HG02981 (cell line): ENCODE results near the gene SRGAP3.

Experiments
- ATAC-seq: cut with Tn5 transposase; IDR thresholded peaks from one replicate; pipeline ENCODE4 v1.9.1; 2021; ENCODE audit warnings: mild to moderate bottlenecking, moderate library complexity; ENCODE audit not compliant: unreplicated experiment

SRGAP3 gene

DNA sequence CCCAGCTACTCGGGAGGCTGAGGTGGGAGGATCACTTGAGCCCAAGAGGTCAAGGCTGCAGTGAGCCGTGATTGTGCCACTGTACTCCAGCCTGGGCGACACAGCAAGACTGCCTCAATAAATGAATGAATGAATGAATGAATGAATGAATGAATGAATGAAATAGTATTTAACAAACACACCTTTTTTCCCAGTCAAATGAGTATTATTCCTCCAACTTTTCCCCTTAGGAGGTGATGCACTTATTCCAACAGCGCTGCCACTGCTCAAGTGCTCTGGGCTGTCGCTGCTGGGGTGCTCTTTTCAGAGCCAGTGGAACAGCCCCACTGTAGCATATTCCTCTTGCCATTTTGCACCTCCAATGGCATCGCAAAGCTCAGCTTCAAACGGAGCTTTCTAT lies 219.4 kb downstream of the SRGAP3 start:
- ATAC-seq, result no peak

DNA sequence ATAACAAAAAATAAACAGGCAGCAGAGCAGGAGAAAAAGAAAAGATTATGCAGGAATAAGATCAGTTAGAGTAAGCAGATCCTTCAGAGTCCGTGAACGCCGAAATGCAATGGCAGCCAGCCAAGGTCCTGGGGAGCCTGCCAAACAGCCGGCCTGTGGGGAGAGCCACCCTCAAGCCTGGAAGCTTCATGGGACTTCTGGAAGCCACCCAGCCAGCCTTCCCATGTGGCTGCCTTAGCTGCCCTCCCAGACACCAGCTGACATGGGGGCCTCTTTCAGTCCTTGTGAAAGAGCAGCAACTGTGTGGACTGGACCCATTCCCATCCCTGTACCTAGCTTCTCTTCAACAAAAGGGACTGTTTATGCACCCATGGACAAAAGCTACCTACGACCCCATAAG lies 221.3 kb downstream of the SRGAP3 start:
- no peak for ATAC-seq

DNA sequence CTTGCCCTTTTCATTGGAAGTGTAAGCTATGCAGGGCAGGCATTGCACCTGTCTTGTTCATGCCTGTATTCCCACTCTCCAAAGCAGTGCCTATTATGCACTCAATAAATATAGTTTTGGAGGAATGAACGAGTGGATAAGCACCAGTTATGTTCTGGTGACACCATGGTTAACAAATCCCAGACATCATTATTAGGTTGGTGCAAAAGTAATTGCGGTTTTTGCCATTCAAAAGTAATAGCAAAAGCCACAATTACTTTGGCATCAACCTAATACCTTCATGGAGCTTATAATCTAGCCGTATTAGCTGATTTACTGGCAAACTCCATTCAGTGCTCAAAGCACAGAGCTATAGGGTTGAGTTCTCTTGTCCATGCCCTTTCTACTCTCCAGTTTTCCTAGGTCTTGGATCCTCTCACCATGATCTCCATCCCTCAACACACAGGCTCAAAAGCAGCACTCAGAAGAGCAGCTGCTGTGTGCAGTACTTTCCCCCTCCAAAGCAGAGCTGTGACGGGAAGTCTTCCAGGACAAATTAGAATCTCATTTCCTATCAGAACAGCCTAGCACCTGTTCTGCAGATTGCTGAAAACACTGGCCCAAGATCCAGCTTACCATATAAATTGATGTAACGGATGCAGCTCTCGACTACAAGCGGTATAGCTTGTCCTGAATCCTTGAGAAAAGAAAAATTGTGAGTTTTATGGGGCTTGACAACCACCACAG lies 223.0 kb downstream of the SRGAP3 start:
- no peak for ATAC-seq

DNA sequence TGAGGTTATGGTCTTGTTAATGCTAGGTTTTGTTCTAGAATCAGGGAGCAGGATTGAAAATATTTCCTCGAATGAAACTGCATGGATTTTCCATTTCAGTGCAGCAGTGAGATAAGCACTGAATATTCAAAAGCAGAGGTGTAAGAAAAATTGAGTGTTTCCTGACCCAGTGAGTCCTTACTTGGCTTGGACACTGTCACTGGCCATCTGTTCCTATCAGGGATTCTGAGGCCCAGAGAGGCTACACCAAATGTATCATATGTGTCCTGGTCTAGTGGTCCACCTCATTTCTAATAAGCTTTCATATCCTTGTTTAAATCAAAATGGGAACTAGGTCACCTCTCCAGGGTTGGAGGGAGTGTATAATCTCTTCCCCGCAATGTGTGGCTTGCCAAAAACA lies 225.1 kb downstream of the SRGAP3 start:
- ATAC-seq, result no peak

DNA sequence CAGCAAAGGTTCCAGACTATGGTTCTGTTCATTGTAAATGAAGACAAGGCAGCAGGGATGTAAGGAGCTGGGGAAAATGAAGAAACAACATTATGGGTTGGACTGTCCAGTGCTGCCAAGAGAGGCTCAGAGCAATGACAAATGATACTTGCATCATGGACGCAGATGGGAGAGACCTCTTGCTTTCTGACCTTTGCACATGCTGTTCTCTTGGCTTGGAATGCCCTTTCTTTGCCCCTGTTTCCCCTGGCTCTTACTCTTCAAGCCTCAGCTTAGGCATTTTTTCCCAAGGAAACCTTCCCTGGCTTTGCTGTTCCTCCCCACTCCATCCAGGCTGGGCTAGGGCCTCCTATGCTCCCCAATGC lies 226.2 kb downstream of the SRGAP3 start:
- no peak for ATAC-seq

DNA sequence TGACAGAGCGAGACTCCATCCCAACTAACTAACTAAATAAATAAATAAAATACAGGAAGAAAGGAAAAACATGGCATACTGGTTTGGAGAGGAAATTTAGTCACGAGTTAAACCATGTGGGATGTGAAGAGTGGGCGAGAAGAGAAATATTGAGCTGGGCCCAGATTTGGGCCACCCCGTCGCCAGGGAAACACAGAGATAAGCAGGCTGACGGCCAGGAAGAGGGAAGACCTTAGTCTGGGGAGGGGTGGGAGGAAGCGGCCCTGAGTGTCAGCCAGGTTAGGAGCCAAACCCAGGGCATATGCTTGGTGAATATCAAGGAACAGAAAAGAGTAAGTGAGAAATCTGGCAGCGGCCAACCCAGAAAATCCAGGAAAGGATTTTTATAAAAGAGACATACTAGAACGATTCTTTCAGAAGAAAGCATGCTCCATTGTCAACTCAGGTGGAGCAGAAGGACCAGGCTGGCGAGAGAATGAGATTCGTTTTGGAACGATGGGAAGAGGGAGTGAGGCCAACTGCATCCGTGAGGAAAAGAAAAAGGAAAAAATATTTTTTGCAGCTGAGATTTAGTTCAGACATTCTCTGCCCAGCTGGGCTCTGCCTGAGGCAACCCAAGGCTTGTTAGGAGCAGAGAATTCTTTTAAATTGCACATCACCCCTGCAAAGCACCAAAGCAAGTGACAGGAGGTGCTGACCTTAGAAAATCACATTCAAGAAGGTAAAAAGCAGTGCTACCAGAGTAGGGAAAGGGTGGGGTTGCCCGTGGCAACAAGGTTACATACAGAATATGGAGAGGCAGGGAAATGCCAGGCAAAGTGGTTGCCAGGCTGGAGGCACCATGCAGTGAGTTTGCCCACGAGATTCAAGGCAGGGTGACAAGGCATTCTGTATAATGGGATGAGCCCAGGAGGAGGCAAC lies 226.9 kb downstream of the SRGAP3 start:
- ATAC-seq, result no peak

DNA sequence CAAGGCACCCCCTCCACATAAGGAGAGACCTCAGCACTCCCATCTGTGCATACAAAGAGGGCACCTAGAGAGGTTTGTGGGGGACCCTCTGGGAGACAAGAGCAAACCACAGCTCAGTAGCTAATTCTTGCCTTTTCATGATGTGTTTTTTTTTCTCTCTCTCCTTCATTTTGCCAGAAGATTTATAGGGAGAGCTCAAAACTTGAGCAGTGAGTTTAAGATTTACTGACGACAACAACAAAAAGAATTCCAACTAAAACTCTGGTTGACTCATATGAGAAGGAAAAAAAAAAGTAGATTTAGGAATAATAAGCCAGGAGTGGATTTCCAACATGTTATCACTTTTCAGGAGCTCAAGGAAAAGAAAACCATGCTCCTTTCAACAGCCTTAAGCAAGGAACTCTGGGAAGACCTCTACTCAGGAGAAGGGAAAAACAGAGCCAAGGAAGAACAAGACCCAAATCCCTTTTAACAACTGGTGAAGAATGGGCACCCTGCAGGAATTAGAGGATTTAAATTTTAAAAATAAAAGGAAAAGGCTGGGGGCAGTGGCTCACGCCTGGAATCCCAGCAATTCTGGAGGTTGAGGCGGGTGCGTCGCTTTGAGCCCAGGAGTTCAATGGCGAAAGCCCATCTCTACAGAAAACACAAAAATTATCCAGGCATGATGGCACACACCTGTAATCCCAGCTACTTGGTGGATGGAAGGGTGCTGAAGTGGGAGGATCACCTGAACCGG lies 228.0 kb downstream of the SRGAP3 start:
- no peak for ATAC-seq

DNA sequence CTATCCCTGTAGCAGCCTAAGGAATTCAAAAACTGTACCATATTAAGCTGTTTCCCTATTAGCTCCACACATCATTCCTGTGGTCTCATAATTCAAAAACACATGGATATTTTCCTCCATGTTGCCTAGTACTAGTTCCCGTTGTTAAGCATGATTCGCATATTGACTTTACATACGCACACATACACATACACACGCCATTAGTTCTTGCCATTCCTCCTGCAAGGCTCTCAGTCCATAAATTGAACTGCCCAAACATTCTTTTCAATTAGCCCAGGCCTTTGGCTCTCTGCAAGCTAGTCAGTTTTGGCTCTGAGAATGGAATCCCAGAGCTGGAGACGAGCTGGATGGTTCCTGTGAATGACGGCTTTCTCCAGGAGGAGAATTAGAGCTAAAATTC lies 229.0 kb downstream of the SRGAP3 start:
- no peak for ATAC-seq

DNA sequence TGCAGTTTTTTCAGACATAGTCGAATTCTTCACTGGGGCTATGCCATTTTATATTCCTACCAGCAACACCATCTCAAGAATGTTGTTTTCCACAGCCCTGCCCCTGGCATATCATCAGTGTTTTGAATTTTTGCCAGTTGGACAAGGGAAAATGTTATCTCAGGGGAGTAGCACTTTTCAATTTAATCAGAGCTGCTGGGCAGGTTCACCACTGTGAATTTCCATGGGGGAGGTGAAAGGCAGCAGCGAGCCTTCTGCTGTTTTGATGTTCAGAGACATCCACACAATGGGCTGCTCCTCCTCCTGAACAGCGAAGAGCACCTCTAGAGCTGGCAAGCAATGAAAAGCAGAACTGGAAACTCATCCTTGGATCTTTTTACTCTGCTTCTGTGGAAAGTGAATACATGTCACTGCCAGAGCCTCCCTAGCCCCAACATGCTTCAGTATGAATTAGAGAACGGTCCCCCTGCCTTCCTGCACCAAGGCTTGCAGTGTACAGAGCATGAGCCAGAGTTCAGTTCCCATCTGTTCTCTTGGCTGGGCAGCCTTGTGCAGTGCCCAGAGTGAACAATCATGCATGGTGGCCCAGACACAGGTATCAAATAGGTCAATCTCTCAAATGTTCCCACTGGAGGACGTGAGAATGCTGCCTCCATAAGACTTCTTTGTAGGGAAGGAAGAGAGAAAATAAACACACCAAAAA lies 230.0 kb downstream of the SRGAP3 start:
- no peak for ATAC-seq

DNA sequence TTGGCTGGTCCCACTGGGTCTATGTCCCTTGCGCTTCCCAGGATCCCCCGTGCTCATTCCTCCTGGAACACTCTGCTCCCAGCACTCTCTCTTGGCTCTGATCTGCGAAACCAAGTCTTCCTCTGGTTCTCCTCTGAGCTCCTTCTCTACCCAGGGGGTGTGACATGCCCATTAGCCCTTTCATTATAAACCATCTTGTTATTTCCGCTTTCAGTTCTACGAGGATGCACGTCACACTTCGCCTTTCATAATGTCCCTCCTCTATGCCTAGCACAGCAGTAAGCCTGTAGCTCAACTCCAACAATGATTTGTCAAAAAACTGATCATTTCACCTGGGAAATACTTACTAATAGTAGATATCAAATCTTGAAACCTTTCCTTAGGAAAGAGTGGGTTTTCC lies 234.2 kb downstream of the SRGAP3 start:
- no peak for ATAC-seq

DNA sequence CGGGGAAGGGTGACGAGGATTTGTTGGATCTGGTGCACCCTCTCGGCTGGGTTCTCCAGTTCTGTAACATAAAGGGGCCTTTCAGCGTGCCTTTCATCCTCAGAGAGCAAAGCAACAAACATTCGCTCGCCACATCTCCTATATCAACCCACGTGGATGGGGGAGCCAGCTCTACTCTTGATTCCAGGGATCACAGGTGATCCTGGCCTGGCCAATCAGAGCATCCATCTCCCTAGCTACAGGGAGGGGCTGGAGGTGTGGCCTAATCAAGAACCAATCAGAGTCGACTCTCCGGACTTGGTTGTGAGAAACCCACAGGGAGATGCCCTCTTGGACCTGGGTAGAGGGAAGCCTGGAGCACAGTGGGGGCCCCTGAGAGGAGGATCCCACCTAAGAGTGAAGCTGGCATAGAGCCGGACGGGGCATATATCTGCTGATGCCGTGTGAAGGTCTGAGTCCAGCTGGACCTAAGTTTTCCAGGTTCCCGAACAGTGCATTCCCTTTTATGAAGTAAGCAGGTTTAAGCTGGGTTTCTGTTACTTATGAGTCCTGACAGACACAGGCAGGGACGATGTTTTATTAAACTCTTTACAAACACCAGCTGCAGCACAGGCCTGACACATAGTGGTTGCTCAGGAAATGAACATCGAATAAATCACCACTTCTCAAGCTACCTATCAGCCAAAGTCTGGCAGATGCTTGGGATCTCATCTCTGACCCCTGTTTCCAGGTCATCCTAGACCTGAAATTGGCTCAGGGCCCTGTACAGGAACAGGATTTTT lies 235.5 kb downstream of the SRGAP3 start:
- no peak for ATAC-seq

DNA sequence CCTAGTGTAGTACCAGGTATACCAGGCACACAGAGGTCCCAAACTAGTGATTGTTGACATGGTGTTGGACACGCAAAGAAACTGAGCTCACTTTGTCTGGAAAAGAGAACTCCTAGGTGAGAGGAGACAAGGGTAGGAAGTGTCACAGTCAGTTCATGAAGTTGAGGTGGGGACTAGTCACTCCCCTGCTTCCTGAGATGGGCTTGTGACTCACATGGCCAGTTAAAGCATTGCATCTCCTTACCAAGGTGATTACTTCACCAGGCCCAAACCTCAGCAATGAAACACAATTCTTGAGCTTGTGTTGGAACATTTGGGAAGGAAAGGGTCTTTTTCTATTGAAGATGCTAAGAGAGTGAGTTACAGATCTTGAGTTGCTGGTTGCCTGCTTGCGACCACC lies 236.9 kb downstream of the SRGAP3 start:
- no peak for ATAC-seq

DNA sequence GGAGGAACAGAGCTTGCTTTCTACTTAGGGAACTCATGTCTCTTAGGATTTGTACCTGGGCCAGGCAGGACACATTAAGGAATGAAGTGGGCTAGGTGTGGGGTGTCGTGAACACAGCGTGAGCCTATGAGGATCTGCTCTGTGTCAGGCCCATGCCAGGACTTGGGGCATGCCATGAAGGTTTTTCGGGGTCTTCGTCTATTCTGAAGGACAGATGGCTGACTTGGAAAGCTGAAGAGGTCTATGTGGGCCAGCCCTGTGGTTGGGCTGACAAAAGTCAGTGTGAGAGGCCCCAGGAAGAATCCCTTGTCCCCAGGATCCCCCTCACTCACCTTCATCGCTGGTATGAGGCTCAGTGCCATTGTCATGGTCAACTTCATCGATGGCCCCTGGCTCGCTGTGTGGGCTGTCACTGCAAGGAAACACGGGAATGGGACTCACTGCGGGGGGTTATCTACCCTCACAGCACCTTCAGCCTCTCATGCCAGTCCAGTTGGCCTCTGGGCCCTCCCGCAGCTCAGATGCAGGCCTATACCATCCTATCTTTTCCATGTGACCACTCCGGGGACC lies 239.4 kb downstream of the SRGAP3 start:
- ATAC-seq, result no peak

DNA sequence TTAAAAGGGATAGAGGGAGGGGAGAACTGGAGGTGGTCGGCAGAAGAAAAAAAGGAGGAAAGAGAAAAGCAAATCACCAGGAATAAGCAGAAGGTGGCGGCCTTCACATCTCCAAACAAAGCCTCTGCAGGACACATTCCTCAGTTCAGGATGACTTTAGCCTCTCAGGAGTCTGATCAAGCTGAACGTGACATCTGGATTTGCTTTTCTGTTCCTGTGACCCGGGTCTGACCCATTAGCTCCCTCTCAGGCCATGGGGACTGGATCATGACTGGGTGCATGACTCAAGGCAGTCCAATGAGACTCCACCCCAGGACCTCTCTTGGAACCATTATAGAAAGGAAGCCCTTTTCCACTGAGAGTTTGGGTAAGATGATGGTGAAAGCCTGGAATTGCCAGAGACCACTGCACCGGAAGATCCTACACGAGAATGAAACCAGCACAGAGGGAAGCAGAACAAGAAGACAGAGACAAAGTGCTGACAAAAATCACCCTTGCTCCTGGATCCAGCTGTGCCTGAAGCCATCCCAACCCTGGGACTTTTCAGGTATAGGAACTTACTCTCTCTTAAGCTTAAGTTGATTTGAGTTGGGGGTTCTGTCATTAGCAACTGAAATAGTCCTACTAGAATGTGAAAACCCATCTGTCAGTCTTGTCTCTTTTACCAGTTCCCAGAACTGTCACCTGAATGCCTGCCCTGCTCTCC lies 240.7 kb downstream of the SRGAP3 start:
- no peak for ATAC-seq

DNA sequence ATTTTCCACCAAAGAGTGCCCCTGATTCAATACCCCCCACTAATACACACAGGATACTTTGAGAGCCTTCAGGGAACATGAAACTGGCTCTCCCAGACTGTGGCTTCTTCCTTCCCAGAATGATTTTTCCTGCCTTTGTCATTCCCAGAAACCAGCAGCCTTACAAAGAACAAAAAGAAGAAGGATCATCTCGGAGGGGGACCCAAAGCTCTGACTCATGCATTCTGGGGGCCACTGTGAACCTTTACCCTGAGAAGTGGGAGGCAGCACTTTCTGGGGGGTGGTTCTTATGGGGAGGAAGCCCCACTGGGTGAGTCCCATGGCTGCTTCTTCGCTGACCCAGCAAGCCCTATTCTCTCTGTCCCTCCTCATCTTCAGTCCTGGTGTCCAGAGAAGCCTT lies 241.5 kb downstream of the SRGAP3 start:
- no peak for ATAC-seq

DNA sequence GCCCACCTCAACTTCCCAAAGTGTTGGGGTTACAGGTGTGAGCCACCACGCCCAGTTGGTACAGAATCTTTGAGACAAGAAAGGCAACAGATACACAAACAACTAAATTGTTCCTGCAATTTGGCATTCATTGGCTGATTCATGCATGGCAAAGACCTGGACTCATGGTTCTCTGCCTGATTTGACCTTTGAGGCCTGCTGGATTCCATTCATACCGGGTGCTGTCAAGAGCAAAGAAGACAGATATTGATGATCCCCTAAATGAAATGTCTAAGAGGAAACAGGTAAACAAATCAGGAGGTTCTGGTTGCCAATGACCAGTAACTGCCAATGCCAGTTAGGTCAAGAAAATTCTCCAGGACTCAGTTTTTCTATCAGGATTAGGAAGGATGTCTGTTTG lies 242.2 kb downstream of the SRGAP3 start:
- no peak for ATAC-seq

DNA sequence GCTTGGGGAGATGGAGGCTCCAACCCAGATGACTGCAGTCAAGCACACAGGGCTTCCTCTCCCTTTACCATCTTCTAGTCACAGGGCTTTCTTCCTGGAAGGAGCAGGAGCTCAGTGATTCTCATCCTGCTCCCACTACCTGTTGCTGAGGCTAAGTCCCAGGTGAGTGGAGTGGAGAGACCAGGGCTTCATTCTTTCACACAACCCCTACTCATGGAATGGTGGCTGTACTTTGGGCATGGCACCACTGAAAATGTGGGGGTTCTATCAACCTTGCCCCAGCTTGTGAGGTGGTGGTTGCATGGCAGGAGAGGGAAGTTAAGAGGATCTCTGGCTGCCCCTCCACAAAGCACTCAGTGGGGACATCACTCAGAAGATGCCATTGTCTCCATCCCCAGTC lies 249.4 kb downstream of the SRGAP3 start:
- ATAC-seq, result no peak

DNA sequence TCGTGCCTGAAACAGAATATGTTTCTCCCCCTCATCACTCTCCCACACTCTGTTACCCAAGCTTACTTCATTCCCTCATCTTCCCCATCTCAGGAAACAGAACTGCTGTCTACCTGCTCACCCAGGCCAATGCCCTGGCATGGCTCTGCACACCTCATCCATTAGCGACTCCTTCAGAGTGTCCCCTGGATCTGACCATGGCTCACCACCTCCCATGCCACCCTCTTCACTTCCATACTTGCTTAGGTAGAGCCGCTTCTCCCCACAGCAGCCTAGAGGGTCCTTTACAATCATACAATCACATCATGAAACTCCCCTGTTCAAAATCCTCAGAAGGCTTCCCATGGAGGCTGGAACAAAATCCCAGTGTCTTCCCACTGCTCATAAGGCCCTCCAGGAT lies 252.3 kb downstream of the SRGAP3 start:
- no peak for ATAC-seq

DNA sequence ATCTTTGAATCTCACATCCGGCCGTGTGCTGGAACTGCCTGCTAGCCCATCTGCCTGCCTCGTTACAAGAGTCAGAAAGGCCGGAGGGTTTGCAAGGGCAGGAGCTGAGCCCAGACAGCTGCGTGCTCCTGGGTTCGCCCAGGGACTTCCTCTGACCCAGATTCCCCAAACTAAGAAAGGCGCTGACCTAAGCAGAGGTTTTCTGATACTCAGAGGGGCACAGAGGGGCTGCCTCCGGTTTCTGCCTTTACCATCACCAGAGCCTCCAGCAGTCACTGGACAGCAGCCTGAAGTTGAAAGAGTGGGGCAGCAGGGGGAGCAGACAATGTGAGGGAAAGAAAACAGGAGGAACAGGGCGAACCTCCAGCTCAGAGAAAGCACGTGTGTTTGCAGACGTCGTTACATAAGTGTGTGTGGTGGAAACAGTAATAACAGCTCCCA lies 252.7 kb downstream of the SRGAP3 start:
- ATAC-seq, result no peak
